ENCODE results near the gene RASA4B. TPM values are rescaled to one million over a fixed set of nuclear protein-coding genes. Genes with fewer than 3 reads are reported as not detected.
"Not testable (repeated sequence)": the region's sequence is repeated elsewhere in the genome, so short reads cannot be mapped to it uniquely, and the experiment has no call there.

The RASA4B gene
- total and polyA plus RNA-seq, 9 of the 15 experiments (the other 6 are each of a cell fraction or from before 2014, with no cell fraction given): 0.01 to 2.9 (median 1.5) TPM; not detected in 1

GRCh38 chr7:102527182-102527581 lies 9.6 kb upstream of the RASA4B start:
- FAIRE-seq; CTCF ChIA-PET (ENCODE audit: low intra/inter-chr PET ratio): not testable (repeated sequence)

GRCh38 chr7:102524803-102525202 lies 7.2 kb upstream of the RASA4B start:
- in situ Hi-C loops (cut with MboI): loop anchor here (5.0 kb wide), 1 partner anchor 92 kb away; the partner anchor contains the start of gene RASA4
- 0% methylated on average over 1 of the region's 2 CpGs for WGBS (ENCODE audit: insufficient coverage, low coverage, missing lambda C conversion rate)
- H3K4me2 ChIP-seq (ENCODE audit: insufficient read depth, low read length); POLR2A ChIA-PET; H3K4me3 ChIP-seq; H2AFZ ChIP-seq (ENCODE audit: low read depth, low read length); H3K4me1 ChIP-seq (replicated peaks in 1 of 2; ENCODE audit: control insufficient read depth in 2 of 2, insufficient read depth in 2 of 2, low read length in 2 of 2); H3K9ac ChIP-seq (ENCODE audit: insufficient read depth in 1 of 2, low read depth in 2 of 2, low read length in 2 of 2); FAIRE-seq; ATAC-seq; H3K79me2 ChIP-seq (ENCODE audit: control insufficient read depth, insufficient read depth, low read length); BruUV-seq (replicated peaks); H3K27ac ChIP-seq (ENCODE audit: extremely low read depth, low read depth, low read length); H3K36me3 ChIP-seq (ENCODE audit: control insufficient read depth, insufficient read depth, low read length); H3K9me3 ChIP-seq (replicated peaks; ENCODE audit: control insufficient read depth, insufficient read depth, low read depth, low read length); intact Hi-C loops (cut with micrococcal nuclease); H3K27me3 ChIP-seq (ENCODE audit: control insufficient read depth in 2 of 2, insufficient read depth in 2 of 2, low read length in 2 of 2); H4K20me1 ChIP-seq (replicated peaks; ENCODE audit: control insufficient read depth, insufficient read depth, low read length); DNase-seq (ENCODE audit: extremely low read depth in 1 of 4, low spot score in 3 of 4); CTCF ChIA-PET (ENCODE audit: low intra/inter-chr PET ratio); H3K9me1 ChIP-seq (ENCODE audit: control insufficient read depth, insufficient read depth, low read length): not testable (repeated sequence)

More at GRCh38 chr7:102527182-102527581, 9.6 kb upstream of the RASA4B start:
- H4K20me1 ChIP-seq (replicated peaks; ENCODE audit: control insufficient read depth, insufficient read depth, low read length); H3K9me3 ChIP-seq (replicated peaks; ENCODE audit: control insufficient read depth, insufficient read depth, low read depth, low read length); in situ Hi-C loops (cut with MboI); H3K4me3 ChIP-seq; H3K27me3 ChIP-seq (ENCODE audit: control insufficient read depth in 2 of 2, insufficient read depth in 2 of 2, low read length in 2 of 2); H3K36me3 ChIP-seq (ENCODE audit: control insufficient read depth, insufficient read depth, low read length); H3K4me1 ChIP-seq (replicated peaks in 1 of 2; ENCODE audit: control insufficient read depth in 2 of 2, insufficient read depth in 2 of 2, low read length in 2 of 2); H2AFZ ChIP-seq (ENCODE audit: low read depth, low read length); DNase-seq (ENCODE audit: extremely low read depth in 1 of 4, low spot score in 3 of 4); H3K9ac ChIP-seq (ENCODE audit: insufficient read depth in 1 of 2, low read depth in 2 of 2, low read length in 2 of 2); BruUV-seq (replicated peaks); H3K4me2 ChIP-seq (ENCODE audit: insufficient read depth, low read length); POLR2A ChIA-PET; H3K9me1 ChIP-seq (ENCODE audit: control insufficient read depth, insufficient read depth, low read length); H3K27ac ChIP-seq (ENCODE audit: extremely low read depth, low read depth, low read length); H3K79me2 ChIP-seq (ENCODE audit: control insufficient read depth, insufficient read depth, low read length); intact Hi-C loops (cut with micrococcal nuclease); ATAC-seq: not testable (repeated sequence)
- WGBS (ENCODE audit: insufficient coverage, low coverage, missing lambda C conversion rate): 83% methylated on average over 1 of the region's 8 CpGs

GRCh38 chr7:102520797-102521196 lies 3.2 kb upstream of the RASA4B start:
- H3K27me3 ChIP-seq (ENCODE audit: control insufficient read depth in 2 of 2, insufficient read depth in 2 of 2, low read length in 2 of 2); ATAC-seq; CTCF ChIA-PET (ENCODE audit: low intra/inter-chr PET ratio); H3K4me2 ChIP-seq (ENCODE audit: insufficient read depth, low read length); H3K9me3 ChIP-seq (replicated peaks; ENCODE audit: control insufficient read depth, insufficient read depth, low read depth, low read length); H3K4me1 ChIP-seq (replicated peaks in 1 of 2; ENCODE audit: control insufficient read depth in 2 of 2, insufficient read depth in 2 of 2, low read length in 2 of 2); H3K36me3 ChIP-seq (ENCODE audit: control insufficient read depth, insufficient read depth, low read length); H3K9me1 ChIP-seq (ENCODE audit: control insufficient read depth, insufficient read depth, low read length); H3K9ac ChIP-seq (ENCODE audit: insufficient read depth in 1 of 2, low read depth in 2 of 2, low read length in 2 of 2); DNase-seq (ENCODE audit: extremely low read depth in 1 of 4, low spot score in 3 of 4); H3K27ac ChIP-seq (ENCODE audit: extremely low read depth, low read depth, low read length); FAIRE-seq; H2AFZ ChIP-seq (ENCODE audit: low read depth, low read length); BruUV-seq (replicated peaks); H4K20me1 ChIP-seq (replicated peaks; ENCODE audit: control insufficient read depth, insufficient read depth, low read length); POLR2A ChIA-PET; H3K79me2 ChIP-seq (ENCODE audit: control insufficient read depth, insufficient read depth, low read length); H3K4me3 ChIP-seq; intact Hi-C loops (cut with micrococcal nuclease): not testable (repeated sequence)
- in situ Hi-C loops (cut with MboI): loop anchor here (5.0 kb wide), 1 partner anchor 97 kb away; the partner anchor contains the start of gene RASA4
- WGBS (ENCODE audit: insufficient coverage, low coverage, missing lambda C conversion rate): 40% methylated on average over 4 of the region's 5 CpGs

DNA sequence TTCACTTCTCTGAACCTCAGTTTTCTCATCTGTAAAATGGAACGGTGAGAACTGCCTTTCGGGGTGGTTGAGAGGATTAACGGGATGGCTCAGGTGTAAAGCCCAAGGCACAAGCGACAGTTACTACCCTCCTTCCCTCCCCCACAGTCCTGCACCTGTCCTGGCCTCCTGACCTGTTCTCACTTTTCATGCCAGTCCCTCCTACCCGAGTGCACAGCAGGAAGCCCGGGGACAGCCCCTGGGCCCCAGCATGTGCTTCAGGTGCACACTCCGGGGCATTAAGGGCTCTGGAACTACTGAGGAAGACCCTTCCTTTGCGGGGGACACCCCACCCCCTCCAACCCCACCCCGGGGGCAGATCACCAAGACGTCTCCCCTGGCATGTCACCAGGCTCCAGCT lies 626 bp downstream of the RASA4B start:
- POLR2A ChIA-PET; BruUV-seq (replicated peaks); CTCF ChIA-PET (ENCODE audit: low intra/inter-chr PET ratio): not testable (repeated sequence)

More for the DNA sequence above, 626 bp downstream of the RASA4B start:
- H4K20me1 ChIP-seq (replicated peaks; ENCODE audit: control insufficient read depth, insufficient read depth, low read length); H3K36me3 ChIP-seq (ENCODE audit: control insufficient read depth, insufficient read depth, low read length); H3K79me2 ChIP-seq (ENCODE audit: control insufficient read depth, insufficient read depth, low read length); ATAC-seq; H3K27me3 ChIP-seq (ENCODE audit: control insufficient read depth in 2 of 2, insufficient read depth in 2 of 2, low read length in 2 of 2); DNase-seq (ENCODE audit: extremely low read depth in 1 of 4, low spot score in 3 of 4); in situ Hi-C loops (cut with MboI); H2AFZ ChIP-seq (ENCODE audit: low read depth, low read length); intact Hi-C loops (cut with micrococcal nuclease); FAIRE-seq; H3K4me3 ChIP-seq; H3K4me1 ChIP-seq (replicated peaks in 1 of 2; ENCODE audit: control insufficient read depth in 2 of 2, insufficient read depth in 2 of 2, low read length in 2 of 2); H3K27ac ChIP-seq (ENCODE audit: extremely low read depth, low read depth, low read length); H3K9ac ChIP-seq (ENCODE audit: insufficient read depth in 1 of 2, low read depth in 2 of 2, low read length in 2 of 2); H3K9me3 ChIP-seq (replicated peaks; ENCODE audit: control insufficient read depth, insufficient read depth, low read depth, low read length); H3K4me2 ChIP-seq (ENCODE audit: insufficient read depth, low read length); H3K9me1 ChIP-seq (ENCODE audit: control insufficient read depth, insufficient read depth, low read length): not testable (repeated sequence)
- no CpG with 5 or more reads among the region's 10 CpGs for WGBS (ENCODE audit: insufficient coverage, low coverage, missing lambda C conversion rate)
